HEK293T (cell line): ENCODE data around the gene ATP13A2.

ENCODE experiments used
- CTCF ChIA-PET: fragments of 350-600 bp; formaldehyde crosslinking; extraction: SDS; loops from one replicate; lab custom pipeline; 2021; ENCODE audit warnings: antibody characterized with exemption, inconsistent platforms; lab: Yijun Ruan, JAX
- POLR2A ChIA-PET: fragments of 350-600 bp; formaldehyde crosslinking; extraction: SDS; loops from one replicate; lab custom pipeline; 2020; ENCODE audit warnings: antibody characterized with exemption, inconsistent platforms; lab: Yijun Ruan, JAX
- DNase-seq: peaks from one replicate; pipeline ENCODE4 v3.0.0; 2012; ENCODE audit warnings: mixed read lengths; ENCODE audit errors: extremely low spot score
- ARNT ChIP-seq: fragments of 450-650 bp; IDR thresholded peaks from 2 replicates; pipeline ENCODE4 v1.6.1; 2017; ENCODE audit warnings: mild to moderate bottlenecking
- BHLHE40 ChIP-seq: fragments of 450-650 bp; IDR thresholded peaks from 2 replicates; pipeline ENCODE4 v1.6.1; 2016; ENCODE audit warnings: mild to moderate bottlenecking, moderate library complexity, borderline replicate concordance
- CTBP1 ChIP-seq: fragments of 450-650 bp; IDR thresholded peaks from 2 replicates; pipeline ENCODE4 v1.6.1; 2016; ENCODE audit warnings: borderline replicate concordance
- ELF4 ChIP-seq: fragments of 450-650 bp; IDR thresholded peaks from 2 replicates; pipeline ENCODE4 v1.6.1; 2017; ENCODE audit warnings: antibody characterized with exemption
- FOXA1 ChIP-seq: fragments of 450-650 bp; IDR thresholded peaks from 2 replicates; pipeline ENCODE4 v1.6.1; 2016; ENCODE audit warnings: mild to moderate bottlenecking
- FOXK2 ChIP-seq: fragments of 450-650 bp; IDR thresholded peaks from 2 replicates; pipeline ENCODE4 v1.6.1; 2016; ENCODE audit warnings: mild to moderate bottlenecking
- FOXM1 ChIP-seq: fragments of 450-650 bp; IDR thresholded peaks from 2 replicates; pipeline ENCODE4 v1.6.1; 2017; ENCODE audit warnings: mild to moderate bottlenecking, borderline replicate concordance
- HDGF ChIP-seq: fragments of 450-650 bp; IDR thresholded peaks from 2 replicates; pipeline ENCODE4 v1.6.1; 2017; ENCODE audit warnings: antibody characterized with exemption, borderline replicate concordance
- L3MBTL2 ChIP-seq: fragments of 450-650 bp; conservative IDR thresholded peaks from 2 replicates; pipeline ENCODE4 v1.6.1; 2016; ENCODE audit warnings: mild to moderate bottlenecking
- LEF1 ChIP-seq: fragments of 450-650 bp; IDR thresholded peaks from 2 replicates; pipeline ENCODE4 v1.6.1; 2017; ENCODE audit warnings: mild to moderate bottlenecking, borderline replicate concordance
- NFRKB ChIP-seq: fragments of 450-650 bp; IDR thresholded peaks from 2 replicates; pipeline ENCODE4 v1.6.1; 2016; ENCODE audit warnings: mild to moderate bottlenecking, moderate library complexity
- SP1 ChIP-seq: fragments of 450-650 bp; IDR thresholded peaks from 2 replicates; pipeline ENCODE4 v1.6.1; 2017
- SUZ12 ChIP-seq: fragments of 450-650 bp; IDR thresholded peaks from 2 replicates; pipeline ENCODE4 v1.6.1; 2016; ENCODE audit warnings: mild to moderate bottlenecking
- TARDBP ChIP-seq: fragments of 450-650 bp; IDR thresholded peaks from 2 replicates; pipeline ENCODE4 v1.6.1; 2016
- ZNF384 ChIP-seq: fragments of 450-650 bp; IDR thresholded peaks from 2 replicates; pipeline ENCODE4 v1.6.1; 2016
- TF ChIP-seq, protein P1 (sequence below): fragments of 450-650 bp; IDR thresholded peaks from 2 replicates; pipeline ENCODE4 v1.6.1; 2016

ATP13A2 gene

DNA sequence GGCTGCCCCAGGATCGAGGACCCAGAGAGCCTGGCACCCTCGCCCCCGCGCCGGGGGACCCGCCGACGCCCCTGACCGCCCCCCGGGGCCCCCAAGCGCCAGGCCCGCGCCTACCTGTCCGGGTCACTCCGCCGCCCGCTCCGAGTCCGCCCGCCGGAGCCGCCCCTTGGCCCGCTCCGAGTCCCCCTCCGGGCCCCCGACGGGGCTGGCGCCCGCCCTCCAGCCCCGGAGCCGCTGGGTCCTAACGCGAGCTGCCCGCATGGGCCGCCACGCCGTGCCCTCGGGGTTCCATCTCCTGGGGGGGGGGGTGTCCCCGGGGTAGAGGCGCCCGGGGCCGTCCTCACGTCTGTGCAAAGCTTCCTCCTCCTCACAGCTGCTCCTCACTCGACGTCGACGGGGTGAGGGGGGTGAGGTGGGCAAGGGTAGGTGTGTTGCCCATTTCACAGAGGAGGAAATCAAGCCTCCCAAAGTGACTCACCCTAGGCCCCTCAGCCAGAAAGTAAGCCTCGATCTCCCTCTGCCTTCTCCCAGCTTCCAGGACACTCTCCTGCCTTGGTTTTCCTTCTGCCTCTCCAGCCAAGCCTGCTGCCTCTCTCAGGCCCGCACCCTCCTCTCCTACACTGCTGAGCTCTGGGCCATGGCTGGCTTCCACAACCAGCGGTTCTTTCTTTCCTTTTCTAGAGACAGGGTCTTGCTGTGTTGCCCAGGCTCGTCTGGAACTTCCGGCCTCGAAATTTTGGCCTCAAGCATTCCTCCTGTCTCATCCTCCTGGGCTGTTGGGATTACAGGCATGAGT, 31.1 kb downstream of the ATP13A2 start, which contains the start of gene MFAP2:
TSS of gene MFAP2 (minus strand) at position 148 of the 796 bp plus-strand sequence. CDS start 2,347 bp downstream, outside the sequence.
- peak; percentile 32 for DNase-seq
- ChIA-PET CTCF (interaction anchor here (0.6 kb wide), 1 partner anchor 48 kb away, joined by 5 read pairs; no protein-coding TSS in a partner anchor), POLR2A (interaction anchor here (0.6 to 1.7 kb wide), 2 partner anchors 20 to 25 kb away, joined by 3 to 8 read pairs; no protein-coding TSS in a partner anchor)
- no peak for TF ChIP-seq FOXA1
- no peak for TF ChIP-seq ARNT
- no peak for TF ChIP-seq TARDBP
- no peak for TF ChIP-seq LEF1
- no peak for TF ChIP-seq NFRKB
- no peak for TF ChIP-seq BHLHE40
- TF ChIP-seq FOXK2: no peak
- TF ChIP-seq ZNF384: no peak
- TF ChIP-seq SP1: no peak
- TF ChIP-seq HDGF: no peak
- TF ChIP-seq CTBP1: no peak
- TF ChIP-seq FOXM1: no peak
- TF ChIP-seq SUZ12: no peak
- TF ChIP-seq, protein P1, sequence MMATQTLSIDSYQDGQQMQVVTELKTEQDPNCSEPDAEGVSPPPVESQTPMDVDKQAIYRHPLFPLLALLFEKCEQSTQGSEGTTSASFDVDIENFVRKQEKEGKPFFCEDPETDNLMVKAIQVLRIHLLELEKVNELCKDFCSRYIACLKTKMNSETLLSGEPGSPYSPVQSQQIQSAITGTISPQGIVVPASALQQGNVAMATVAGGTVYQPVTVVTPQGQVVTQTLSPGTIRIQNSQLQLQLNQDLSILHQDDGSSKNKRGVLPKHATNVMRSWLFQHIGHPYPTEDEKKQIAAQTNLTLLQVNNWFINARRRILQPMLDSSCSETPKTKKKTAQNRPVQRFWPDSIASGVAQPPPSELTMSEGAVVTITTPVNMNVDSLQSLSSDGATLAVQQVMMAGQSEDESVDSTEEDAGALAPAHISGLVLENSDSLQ: no peak
- TF ChIP-seq ELF4: no peak
- no peak for TF ChIP-seq L3MBTL2

DNA sequence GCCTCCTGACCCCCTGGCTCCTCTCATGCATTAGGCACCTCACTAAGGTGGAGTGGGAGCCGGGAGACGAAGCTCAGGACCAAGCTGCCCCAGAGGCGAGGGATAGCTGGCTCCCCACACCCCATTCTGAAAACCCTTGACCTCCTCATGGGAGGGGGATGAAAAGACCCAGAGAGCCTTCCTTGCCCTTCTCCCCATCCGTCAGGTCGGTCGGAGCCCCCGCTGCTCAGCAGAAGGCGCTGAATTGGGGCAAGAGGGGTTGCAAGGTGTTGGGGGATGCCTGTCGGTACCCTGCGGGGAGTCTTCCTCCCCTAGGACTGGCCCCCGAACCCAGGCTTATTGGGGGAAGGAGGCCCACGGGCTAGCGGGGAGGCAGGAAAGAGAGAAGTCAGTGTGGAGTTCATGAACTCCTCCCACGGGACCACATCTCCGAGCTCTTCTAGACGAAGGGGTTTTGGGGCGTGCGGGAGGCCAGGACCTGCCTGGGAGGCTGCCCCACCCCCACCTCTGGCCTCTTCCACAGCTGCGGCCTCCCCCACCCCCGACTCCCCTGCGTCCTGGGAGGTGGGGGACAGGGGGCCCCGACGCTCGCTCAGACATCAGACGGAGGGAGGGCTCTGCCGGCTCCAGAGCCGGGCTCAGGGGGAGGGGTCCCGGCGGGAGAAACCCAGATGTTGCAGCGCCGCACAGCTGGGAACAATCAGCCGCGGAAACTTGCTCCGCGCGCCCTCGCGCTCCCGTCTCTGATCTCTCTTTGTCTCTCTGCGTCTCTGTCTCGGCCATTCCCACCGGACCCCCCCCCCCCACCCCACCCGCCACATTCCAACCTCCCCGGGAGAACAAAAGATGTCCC, 32.0 kb downstream of the ATP13A2 start:
- TF ChIP-seq SUZ12 (no peak), FOXA1 (no peak), NFRKB (no peak), L3MBTL2 (no peak), ARNT (no peak), FOXK2 (no peak), SP1 (no peak), ZNF384 (no peak), HDGF (no peak), FOXM1 (no peak), ELF4 (no peak), CTBP1 (no peak), TARDBP (no peak), BHLHE40 (no peak), LEF1 (no peak)
- TF ChIP-seq, protein P1: no peak
- DNase-seq: no peak
- CTCF ChIA-PET: no interaction called here
- POLR2A ChIA-PET: interaction anchor here (0.8 to 1.0 kb wide), 2 partner anchors 19 to 34 kb away, joined by 3 to 4 read pairs; no protein-coding TSS in a partner anchor

DNA sequence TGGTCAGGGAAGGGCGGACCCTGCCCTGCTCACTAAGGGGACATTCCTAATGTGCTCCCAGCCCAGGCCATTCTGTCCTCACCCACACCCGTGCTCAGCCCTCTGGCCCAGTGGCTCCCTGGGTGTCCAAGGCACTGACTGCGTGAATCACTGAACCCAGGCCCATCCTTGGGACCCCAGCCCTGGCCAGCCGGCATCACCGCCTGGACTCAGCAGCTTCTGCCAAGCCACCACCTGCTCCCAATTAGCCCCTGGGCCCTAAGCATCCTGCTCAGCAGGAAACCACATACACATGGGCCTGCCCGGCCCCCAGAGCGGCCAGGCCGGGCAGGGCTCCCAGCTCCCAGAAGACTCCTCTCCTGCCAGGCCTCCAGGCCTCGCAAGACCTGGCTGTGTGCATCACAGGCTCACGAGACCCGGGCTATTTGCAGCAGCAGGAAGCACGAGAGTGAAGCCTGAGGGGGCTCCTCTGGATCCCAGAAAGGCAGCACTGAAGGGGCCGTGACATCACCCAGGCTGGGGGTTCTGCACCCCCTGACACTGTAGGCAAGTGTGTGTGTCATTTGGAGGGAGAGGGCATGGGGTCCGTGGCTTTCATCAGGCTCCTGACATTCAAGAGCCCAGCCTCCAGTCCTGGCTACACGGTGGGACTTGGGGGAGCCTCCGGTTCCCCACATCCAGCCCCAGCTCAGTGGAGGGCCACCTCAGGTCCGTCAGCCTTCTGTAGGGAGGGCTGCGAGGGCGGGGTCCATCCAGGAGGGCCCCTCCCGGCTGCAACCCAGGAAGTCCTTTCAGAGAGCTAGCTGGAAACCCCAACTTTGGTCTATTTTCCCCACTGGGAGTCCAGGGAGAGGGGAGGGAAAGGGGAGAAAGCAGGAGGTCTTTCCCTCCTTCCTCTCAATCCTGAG, 32.9 kb downstream of the ATP13A2 start:
- ChIA-PET POLR2A (interaction anchor here (0.8 to 1.7 kb wide), 3 partner anchors 18 to 34 kb away, joined by 3 to 5 read pairs (median 4); no protein-coding TSS in a partner anchor), CTCF (no interaction called here)
- no peak for TF ChIP-seq ARNT
- no peak for DNase-seq

DNA sequence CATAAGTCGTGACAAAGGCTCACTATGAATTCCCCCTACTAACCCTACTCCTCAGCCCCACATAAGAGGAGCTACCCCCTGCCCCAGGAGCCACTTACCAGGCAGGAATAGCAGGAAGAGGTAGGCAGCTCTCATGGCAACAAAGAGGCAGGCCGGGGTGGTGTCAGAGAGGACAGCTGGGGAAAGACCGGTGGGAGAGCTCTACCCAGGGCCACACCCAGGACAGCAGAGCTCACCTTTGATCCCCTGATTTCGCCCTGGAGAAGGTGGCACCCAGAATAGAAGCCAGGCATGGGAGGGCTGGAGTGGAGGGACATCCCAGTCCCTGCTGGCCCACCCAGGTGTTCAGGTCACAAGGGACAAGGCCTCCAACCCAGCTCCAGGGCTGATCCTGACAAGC, 33.6 kb downstream of the ATP13A2 start:
- TF ChIP-seq ARNT: no peak
- TF ChIP-seq ZNF384: no peak
- TF ChIP-seq SUZ12: no peak
- no peak for TF ChIP-seq FOXK2
- TF ChIP-seq LEF1: no peak
- no peak for TF ChIP-seq FOXA1
- no peak for TF ChIP-seq BHLHE40
- TF ChIP-seq, protein P1: no peak
- TF ChIP-seq ELF4: no peak
- no peak for TF ChIP-seq SP1
- TF ChIP-seq FOXM1: no peak
- ChIA-PET POLR2A (interaction anchor here (1.7 kb wide), 1 partner anchor 18 kb away, joined by 5 read pairs; no protein-coding TSS in a partner anchor), CTCF (no interaction called here)

DNA sequence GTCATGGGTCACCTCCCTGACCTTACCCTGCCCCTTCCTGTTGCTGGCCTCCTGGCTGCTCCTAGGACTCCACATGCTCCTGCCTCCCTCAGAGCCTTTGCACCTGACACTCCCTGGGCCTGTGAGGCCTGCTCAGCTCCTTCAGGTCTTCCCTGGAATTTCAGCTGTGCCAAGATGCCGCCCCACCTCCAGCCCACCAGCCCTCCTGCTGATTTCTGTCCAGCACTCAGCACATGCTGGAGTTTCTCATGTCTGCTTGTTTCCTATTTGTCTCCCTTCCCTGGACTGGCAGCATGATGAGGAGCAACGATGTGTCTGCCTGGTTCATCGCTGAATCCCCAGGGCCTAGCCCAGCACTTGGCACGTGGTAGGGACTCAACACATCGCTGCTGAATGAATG, 34.4 kb downstream of the ATP13A2 start:
- CTCF ChIA-PET: no interaction called here
- POLR2A ChIA-PET: interaction anchor here (1.7 kb wide), 1 partner anchor 17 kb away, joined by 5 read pairs; no protein-coding TSS in a partner anchor
- no peak for TF ChIP-seq FOXM1
- no peak for TF ChIP-seq HDGF
- TF ChIP-seq BHLHE40: no peak
- no peak for TF ChIP-seq ELF4
- no peak for TF ChIP-seq L3MBTL2
- TF ChIP-seq SUZ12: no peak
- no peak for TF ChIP-seq ZNF384
- TF ChIP-seq SP1: no peak
- TF ChIP-seq, protein P1: no peak
- TF ChIP-seq CTBP1: no peak
- TF ChIP-seq TARDBP: no peak
- TF ChIP-seq FOXK2: no peak
- no peak for TF ChIP-seq FOXA1
- DNase-seq: no peak

More for the DNA sequence above, 33.6 kb downstream of the ATP13A2 start:
- no peak for DNase-seq
